Neural cell (in vitro differentiated cells): ENCODE data around the gene PEF1.

Source experiments
- EZH2 ChIP-seq: fragments of 200-600, 300-800 bp; shearing (Covaris generic), sonication (generic); IDR thresholded peaks from 2 replicates; pipeline ENCODE4 v1.6.1; 2014; ENCODE audit warnings: antibody characterized with exemption, low read length, borderline replicate concordance, mild to moderate bottlenecking; ENCODE audit not compliant: insufficient read depth, poor library complexity, severe bottlenecking
- RAD21 ChIP-seq: fragments of 450-650 bp; conservative IDR thresholded peaks from 2 replicates; pipeline ENCODE4 v1.6.1; 2014; ENCODE audit warnings: antibody characterized with exemption, mild to moderate bottlenecking, moderate library complexity
- TAF1 ChIP-seq: IDR thresholded peaks from 2 replicates; pipeline ENCODE4 v1.6.1; 2012; ENCODE audit warnings: low read depth
- TF ChIP-seq, protein P1 (sequence below): fragments of 450-650 bp; IDR thresholded peaks from 2 replicates; pipeline ENCODE4 v1.5.1; 2014; ENCODE audit warnings: antibody characterized with exemption, mild to moderate bottlenecking, moderate library complexity; ENCODE audit not compliant: poor library complexity, severe bottlenecking
- TF ChIP-seq, protein P2 (sequence below): IDR thresholded peaks from 2 replicates; pipeline ENCODE4 v1.6.1; 2012; ENCODE audit warnings: borderline replicate concordance

DNA sequence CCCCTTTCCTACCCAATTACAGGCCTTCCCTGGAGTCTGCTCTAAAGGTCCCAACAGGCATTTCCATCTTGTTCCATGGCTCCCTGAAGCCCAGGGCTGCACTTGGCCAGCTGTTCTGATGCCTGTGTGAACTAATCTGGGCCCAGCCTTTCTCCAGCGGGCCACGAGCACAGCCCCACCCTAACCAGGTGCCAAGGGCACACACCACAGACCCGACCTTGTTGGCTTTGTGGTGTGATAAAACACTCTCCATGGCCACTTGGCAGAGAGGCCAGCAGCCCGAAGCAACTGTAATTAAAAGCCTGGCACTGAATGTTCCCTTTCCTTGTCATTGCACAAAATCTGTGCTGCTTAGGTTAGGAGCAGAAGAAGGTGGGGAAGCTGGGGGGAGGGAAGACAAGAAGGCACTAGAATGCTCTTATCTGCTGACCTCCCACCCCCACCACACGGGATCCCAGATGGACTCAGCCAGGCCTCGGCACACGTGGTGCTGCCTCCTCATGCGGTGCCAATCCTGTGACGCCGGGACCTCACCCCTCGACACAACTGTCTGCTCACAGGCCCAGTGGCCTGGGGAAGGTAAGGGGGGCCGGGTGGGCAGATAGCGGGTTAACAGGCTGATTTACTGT is 17.3 kb downstream of the PEF1 start:
- TF ChIP-seq, protein P1, sequence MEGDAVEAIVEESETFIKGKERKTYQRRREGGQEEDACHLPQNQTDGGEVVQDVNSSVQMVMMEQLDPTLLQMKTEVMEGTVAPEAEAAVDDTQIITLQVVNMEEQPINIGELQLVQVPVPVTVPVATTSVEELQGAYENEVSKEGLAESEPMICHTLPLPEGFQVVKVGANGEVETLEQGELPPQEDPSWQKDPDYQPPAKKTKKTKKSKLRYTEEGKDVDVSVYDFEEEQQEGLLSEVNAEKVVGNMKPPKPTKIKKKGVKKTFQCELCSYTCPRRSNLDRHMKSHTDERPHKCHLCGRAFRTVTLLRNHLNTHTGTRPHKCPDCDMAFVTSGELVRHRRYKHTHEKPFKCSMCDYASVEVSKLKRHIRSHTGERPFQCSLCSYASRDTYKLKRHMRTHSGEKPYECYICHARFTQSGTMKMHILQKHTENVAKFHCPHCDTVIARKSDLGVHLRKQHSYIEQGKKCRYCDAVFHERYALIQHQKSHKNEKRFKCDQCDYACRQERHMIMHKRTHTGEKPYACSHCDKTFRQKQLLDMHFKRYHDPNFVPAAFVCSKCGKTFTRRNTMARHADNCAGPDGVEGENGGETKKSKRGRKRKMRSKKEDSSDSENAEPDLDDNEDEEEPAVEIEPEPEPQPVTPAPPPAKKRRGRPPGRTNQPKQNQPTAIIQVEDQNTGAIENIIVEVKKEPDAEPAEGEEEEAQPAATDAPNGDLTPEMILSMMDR, result no peak
- TF ChIP-seq, protein P2, sequence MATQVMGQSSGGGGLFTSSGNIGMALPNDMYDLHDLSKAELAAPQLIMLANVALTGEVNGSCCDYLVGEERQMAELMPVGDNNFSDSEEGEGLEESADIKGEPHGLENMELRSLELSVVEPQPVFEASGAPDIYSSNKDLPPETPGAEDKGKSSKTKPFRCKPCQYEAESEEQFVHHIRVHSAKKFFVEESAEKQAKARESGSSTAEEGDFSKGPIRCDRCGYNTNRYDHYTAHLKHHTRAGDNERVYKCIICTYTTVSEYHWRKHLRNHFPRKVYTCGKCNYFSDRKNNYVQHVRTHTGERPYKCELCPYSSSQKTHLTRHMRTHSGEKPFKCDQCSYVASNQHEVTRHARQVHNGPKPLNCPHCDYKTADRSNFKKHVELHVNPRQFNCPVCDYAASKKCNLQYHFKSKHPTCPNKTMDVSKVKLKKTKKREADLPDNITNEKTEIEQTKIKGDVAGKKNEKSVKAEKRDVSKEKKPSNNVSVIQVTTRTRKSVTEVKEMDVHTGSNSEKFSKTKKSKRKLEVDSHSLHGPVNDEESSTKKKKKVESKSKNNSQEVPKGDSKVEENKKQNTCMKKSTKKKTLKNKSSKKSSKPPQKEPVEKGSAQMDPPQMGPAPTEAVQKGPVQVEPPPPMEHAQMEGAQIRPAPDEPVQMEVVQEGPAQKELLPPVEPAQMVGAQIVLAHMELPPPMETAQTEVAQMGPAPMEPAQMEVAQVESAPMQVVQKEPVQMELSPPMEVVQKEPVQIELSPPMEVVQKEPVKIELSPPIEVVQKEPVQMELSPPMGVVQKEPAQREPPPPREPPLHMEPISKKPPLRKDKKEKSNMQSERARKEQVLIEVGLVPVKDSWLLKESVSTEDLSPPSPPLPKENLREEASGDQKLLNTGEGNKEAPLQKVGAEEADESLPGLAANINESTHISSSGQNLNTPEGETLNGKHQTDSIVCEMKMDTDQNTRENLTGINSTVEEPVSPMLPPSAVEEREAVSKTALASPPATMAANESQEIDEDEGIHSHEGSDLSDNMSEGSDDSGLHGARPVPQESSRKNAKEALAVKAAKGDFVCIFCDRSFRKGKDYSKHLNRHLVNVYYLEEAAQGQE, result no peak
- TF ChIP-seq EZH2, result no peak
- no peak for TF ChIP-seq RAD21
- no peak for TF ChIP-seq TAF1
